ENCODE results near the gene ABCC5.

The ABCC5 gene

GRCh38 chr3:184017672-184018423, at the start of gene ABCC5:
Gene ABCC5, minus strand, starts transcription at chr3:184017884. Its CDS starts 3,492 bp downstream, at chr3:184014392.
- H3K4me3 ChIP-seq (ENCODE audit: low read depth, low read length): peak within 1 kb of the TSS; percentile 100
- DNase-seq (ENCODE audit: low read depth): peak; percentile 95
- TF ChIP-seq CTCF (conservative IDR thresholded peaks at IDR 0.05; ENCODE audit: low read depth, low read length): no peak

GRCh38 chr3:184066211-184066610, 48.5 kb upstream of the ABCC5 start:
- no peak for TF ChIP-seq CTCF (conservative IDR thresholded peaks at IDR 0.05; ENCODE audit: low read depth, low read length)
- no peak for DNase-seq (ENCODE audit: low read depth)
- no peak overlapping the region for H3K4me3 ChIP-seq (ENCODE audit: low read depth, low read length)

- no peak for DNase-seq (ENCODE audit: low read depth)
- H3K4me3 ChIP-seq (ENCODE audit: low read depth, low read length): no peak overlapping the region
- no peak for TF ChIP-seq CTCF (conservative IDR thresholded peaks at IDR 0.05; ENCODE audit: low read depth, low read length)
These were observed 45.0 kb upstream of the ABCC5 start for GRCh38 chr3:184062637-184063036.

- TF ChIP-seq CTCF (conservative IDR thresholded peaks at IDR 0.05; ENCODE audit: low read depth, low read length): no peak
- no peak for DNase-seq (ENCODE audit: low read depth)
- H3K4me3 ChIP-seq (ENCODE audit: low read depth, low read length): no peak overlapping the region
These were observed 41.7 kb upstream of the ABCC5 start for GRCh38 chr3:184059424-184059823.

- DNase-seq (ENCODE audit: low read depth): no peak
- no peak for TF ChIP-seq CTCF (conservative IDR thresholded peaks at IDR 0.05; ENCODE audit: low read depth, low read length)
- H3K4me3 ChIP-seq (ENCODE audit: low read depth, low read length): no peak overlapping the region
These were observed 40.3 kb upstream of the ABCC5 start for GRCh38 chr3:184058029-184058428.

GRCh38 chr3:184052767-184053166, 35.1 kb upstream of the ABCC5 start, which contains the start of gene HTR3C:
Gene HTR3C, plus strand, starts transcription at chr3:184053047. Its CDS starts 34 bp downstream, at chr3:184053081.
- no peak within 1 kb of the TSS for H3K4me3 ChIP-seq (ENCODE audit: low read depth, low read length)
- DNase-seq (ENCODE audit: low read depth): no peak
- no peak for TF ChIP-seq CTCF (conservative IDR thresholded peaks at IDR 0.05; ENCODE audit: low read depth, low read length)
